ENCODE results near the gene GCHFR.
A peak's percentile ranks its signal among the peaks of the same experiment; 100 is the strongest.

Gene GCHFR

DNA sequence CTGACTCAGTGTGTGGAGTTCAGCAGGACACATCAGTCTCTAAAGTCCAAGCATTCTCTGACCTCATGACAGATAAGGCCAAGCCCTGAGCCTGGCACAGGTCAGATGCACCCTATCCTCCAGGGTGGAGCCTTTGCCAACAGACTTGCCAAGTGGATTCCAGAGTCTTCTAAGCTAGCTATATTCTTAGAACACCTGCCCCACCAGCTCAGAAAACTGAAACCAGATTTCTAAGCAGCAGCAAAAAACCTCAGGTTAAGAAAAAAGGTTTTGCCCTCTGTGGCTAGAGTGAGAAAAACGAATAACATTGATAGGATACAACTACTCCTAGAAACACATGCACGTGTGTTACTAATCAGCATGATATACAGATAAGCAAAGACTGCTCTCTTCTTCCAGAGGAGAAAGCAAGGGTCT is 20.4 kb upstream of the GCHFR start:
- Histone ChIP-seq H3K4me2 (ENCODE audit: low read depth, low read length) (peak overlapping the region; percentile 84), H3K4me3 (ENCODE audit: low read length) (peak overlapping the region; percentile 14; the same call in 1 of the 2 replicates), H3K36me3 (replicated peaks; ENCODE audit: insufficient read depth, low read length) (no peaks in the 10 kb centered on the region), H3K9me3 (replicated peaks; ENCODE audit: insufficient read depth, low read length) (no peaks in the 10 kb centered on the region), H3F3A (ENCODE audit: insufficient read depth, low read length) (peaks cover 38% of the 10 kb centered on the region), H2AFZ (ENCODE audit: low read length) (peak overlapping the region; percentile 54), H3K79me2 (ENCODE audit: low read length) (peaks cover 20% of the 10 kb centered on the region), H3K9me2 (replicated peaks; ENCODE audit: insufficient read depth, low read length) (no peaks in the 10 kb centered on the region), H3K27me3 (replicated peaks; ENCODE audit: insufficient read depth, low read length) (no peaks in the 10 kb centered on the region), H3K27ac (ENCODE audit: low read length) (peak overlapping the region; percentile 97), H3K4me1 (ENCODE audit: low read length) (peaks cover 37% of the 10 kb centered on the region), H4K20me1 (ENCODE audit: insufficient read depth, low read length) (no peaks in the 10 kb centered on the region), H3K9ac (ENCODE audit: low read length) (peak overlapping the region; percentile 69; the same call in 1 of the 2 replicates)
- peak; percentile 90 for DNase-seq
- TF ChIP-seq EZH2 (optimal IDR thresholded peaks at IDR 0.05; ENCODE audit: low read depth, low read length) (no peak), EZH2phosphoT487 (IDR thresholded peaks at IDR 0.05; ENCODE audit: low read length) (no peak)
- TF ChIP-seq, protein P1, sequence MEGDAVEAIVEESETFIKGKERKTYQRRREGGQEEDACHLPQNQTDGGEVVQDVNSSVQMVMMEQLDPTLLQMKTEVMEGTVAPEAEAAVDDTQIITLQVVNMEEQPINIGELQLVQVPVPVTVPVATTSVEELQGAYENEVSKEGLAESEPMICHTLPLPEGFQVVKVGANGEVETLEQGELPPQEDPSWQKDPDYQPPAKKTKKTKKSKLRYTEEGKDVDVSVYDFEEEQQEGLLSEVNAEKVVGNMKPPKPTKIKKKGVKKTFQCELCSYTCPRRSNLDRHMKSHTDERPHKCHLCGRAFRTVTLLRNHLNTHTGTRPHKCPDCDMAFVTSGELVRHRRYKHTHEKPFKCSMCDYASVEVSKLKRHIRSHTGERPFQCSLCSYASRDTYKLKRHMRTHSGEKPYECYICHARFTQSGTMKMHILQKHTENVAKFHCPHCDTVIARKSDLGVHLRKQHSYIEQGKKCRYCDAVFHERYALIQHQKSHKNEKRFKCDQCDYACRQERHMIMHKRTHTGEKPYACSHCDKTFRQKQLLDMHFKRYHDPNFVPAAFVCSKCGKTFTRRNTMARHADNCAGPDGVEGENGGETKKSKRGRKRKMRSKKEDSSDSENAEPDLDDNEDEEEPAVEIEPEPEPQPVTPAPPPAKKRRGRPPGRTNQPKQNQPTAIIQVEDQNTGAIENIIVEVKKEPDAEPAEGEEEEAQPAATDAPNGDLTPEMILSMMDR (IDR thresholded peaks at IDR 0.05; ENCODE audit: low read length) = no peak

DNA sequence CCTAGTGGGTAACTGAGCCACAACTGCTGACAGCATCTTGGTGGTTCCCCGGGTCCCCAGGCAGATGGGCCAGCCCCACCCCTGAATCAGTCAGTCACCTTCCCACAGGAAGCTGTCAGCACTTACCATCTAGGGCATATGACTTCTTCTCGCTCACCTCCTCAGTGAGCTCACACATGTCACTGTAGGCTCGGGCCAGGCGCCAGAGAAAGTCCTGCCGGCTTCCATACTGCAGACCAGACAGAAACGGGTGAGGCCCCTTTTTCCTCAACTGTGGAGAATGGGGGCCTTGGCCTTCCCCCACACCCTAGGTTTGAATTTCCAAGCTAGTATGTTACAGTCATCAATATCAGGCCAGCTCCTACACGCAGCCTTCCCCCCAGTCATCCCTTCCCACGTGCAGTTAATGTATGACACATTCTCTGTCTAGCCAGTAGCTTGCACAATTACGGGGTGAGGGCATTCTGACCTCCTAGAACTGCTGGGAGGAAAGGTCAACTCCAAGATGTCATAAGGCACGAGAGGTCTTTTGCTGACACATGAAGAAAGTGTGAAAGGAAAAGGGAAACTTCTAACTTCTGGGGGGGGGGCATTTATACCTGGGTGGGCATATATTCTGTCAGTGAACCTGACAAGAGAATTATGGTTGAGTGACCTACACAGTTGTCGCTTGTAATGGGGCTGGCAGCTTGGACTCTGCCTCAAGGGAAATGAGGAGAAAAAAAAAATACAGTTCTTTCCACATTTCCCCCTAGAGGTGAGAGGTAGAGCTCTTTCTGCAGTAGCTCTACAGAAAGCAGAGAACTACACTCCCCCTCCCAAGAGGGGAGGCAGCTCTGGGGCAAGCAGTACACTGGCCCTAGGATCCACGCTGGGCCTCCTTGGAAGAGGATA is 19.7 kb upstream of the GCHFR start:
- Histone ChIP-seq H2AFZ (ENCODE audit: low read length) (peak overlapping the region; percentile 54), H3K79me2 (ENCODE audit: low read length) (peaks cover 20% of the 10 kb centered on the region), H3K4me2 (ENCODE audit: low read depth, low read length) (peak overlapping the region; percentile 84), H3K27me3 (replicated peaks; ENCODE audit: insufficient read depth, low read length) (no peaks in the 10 kb centered on the region), H4K20me1 (ENCODE audit: insufficient read depth, low read length) (no peaks in the 10 kb centered on the region), H3K9me3 (replicated peaks; ENCODE audit: insufficient read depth, low read length) (no peaks in the 10 kb centered on the region), H3K9ac (ENCODE audit: low read length) (peak overlapping the region; percentile 69), H3K36me3 (replicated peaks; ENCODE audit: insufficient read depth, low read length) (no peaks in the 10 kb centered on the region), H3K9me2 (replicated peaks; ENCODE audit: insufficient read depth, low read length) (no peaks in the 10 kb centered on the region), H3K27ac (ENCODE audit: low read length) (peak overlapping the region; percentile 97), H3K4me3 (ENCODE audit: low read length) (peak overlapping the region; percentile 42), H3K4me1 (ENCODE audit: low read length) (peaks cover 37% of the 10 kb centered on the region), H3F3A (ENCODE audit: insufficient read depth, low read length) (peaks cover 38% of the 10 kb centered on the region)
- no peak for TF ChIP-seq EZH2 (optimal IDR thresholded peaks at IDR 0.05; ENCODE audit: low read depth, low read length)
- TF ChIP-seq, protein P1 (IDR thresholded peaks at IDR 0.05; ENCODE audit: low read length) = peak; percentile 41
- no peak for TF ChIP-seq EZH2phosphoT487 (IDR thresholded peaks at IDR 0.05; ENCODE audit: low read length)
- peak; percentile 93 for DNase-seq

DNA sequence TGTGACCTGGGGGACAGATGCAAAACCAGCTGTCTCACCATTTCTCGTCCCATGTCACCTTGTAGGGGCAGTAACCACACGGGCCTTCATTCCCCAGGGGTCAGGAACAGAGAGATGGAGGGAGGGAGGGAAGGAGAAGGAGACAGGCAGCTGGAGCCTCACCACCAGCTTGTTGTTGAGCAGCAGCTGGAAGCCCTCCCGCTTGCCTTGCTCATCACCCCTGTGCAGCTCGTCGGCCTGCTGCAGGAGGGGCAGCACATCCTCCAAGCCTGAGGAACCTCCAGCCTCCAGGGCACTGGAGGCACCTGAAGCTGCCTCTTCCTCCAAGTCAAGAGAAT is 19.1 kb upstream of the GCHFR start:
- Histone ChIP-seq H3K9me3 (replicated peaks; ENCODE audit: insufficient read depth, low read length) (no peaks in the 10 kb centered on the region), H3K27me3 (replicated peaks; ENCODE audit: insufficient read depth, low read length) (no peaks in the 10 kb centered on the region), H3K36me3 (replicated peaks; ENCODE audit: insufficient read depth, low read length) (no peaks in the 10 kb centered on the region), H3K4me1 (ENCODE audit: low read length) (peaks cover 37% of the 10 kb centered on the region), H3F3A (ENCODE audit: insufficient read depth, low read length) (peaks cover 38% of the 10 kb centered on the region), H3K79me2 (ENCODE audit: low read length) (peaks cover 20% of the 10 kb centered on the region), H3K9ac (ENCODE audit: low read length) (peak overlapping the region; percentile 69; the same call in 1 of the 2 replicates), H3K4me2 (ENCODE audit: low read depth, low read length) (peak overlapping the region; percentile 84), H3K9me2 (replicated peaks; ENCODE audit: insufficient read depth, low read length) (no peaks in the 10 kb centered on the region), H3K4me3 (ENCODE audit: low read length) (no peak overlapping the region), H4K20me1 (ENCODE audit: insufficient read depth, low read length) (no peaks in the 10 kb centered on the region), H3K27ac (ENCODE audit: low read length) (peak overlapping the region; percentile 97; the same call in 1 of the 2 replicates), H2AFZ (ENCODE audit: low read length) (no peak overlapping the region)
- TF ChIP-seq, protein P1 (IDR thresholded peaks at IDR 0.05; ENCODE audit: low read length) = no peak
- TF ChIP-seq EZH2 (optimal IDR thresholded peaks at IDR 0.05; ENCODE audit: low read depth, low read length) (no peak), EZH2phosphoT487 (IDR thresholded peaks at IDR 0.05; ENCODE audit: low read length) (no peak)
- DNase-seq = no peak

Data from MM.1S (cell line).